IPS DF 4.7 (cell line): Measurements from ENCODE around the gene HSCB.
"Not testable (repeated sequence)": the region's sequence is repeated elsewhere in the genome, so short reads cannot be mapped to it uniquely, and the experiment has no call there.

Experiments used
- DNase-seq: peaks from one replicate; pipeline ENCODE4 v3.0.0-alpha.2; 2013; ENCODE audit warnings: low spot score; ENCODE audit errors: extremely low read depth

HSCB gene

DNA sequence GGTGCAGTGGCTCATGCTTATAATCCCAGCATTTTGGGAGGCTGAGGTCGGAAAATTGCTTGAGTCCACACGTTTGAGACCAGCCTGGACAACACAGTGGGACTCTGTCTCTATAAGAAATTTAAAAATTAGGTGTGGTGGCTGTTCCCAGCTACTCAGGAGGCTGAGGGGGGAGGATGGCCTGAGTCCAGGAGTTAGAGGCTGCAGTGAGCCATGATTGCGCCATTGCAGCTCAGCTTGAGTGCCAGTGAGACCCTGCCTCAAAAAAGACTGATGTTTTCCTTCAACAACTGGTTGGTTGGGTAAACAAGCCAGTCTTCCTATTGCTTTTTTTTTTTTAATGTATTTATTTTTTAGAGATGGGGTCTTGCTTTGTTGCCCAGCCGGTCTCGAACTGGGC, 49.3 kb downstream of the HSCB start:
- DNase-seq, result no peak

DNA sequence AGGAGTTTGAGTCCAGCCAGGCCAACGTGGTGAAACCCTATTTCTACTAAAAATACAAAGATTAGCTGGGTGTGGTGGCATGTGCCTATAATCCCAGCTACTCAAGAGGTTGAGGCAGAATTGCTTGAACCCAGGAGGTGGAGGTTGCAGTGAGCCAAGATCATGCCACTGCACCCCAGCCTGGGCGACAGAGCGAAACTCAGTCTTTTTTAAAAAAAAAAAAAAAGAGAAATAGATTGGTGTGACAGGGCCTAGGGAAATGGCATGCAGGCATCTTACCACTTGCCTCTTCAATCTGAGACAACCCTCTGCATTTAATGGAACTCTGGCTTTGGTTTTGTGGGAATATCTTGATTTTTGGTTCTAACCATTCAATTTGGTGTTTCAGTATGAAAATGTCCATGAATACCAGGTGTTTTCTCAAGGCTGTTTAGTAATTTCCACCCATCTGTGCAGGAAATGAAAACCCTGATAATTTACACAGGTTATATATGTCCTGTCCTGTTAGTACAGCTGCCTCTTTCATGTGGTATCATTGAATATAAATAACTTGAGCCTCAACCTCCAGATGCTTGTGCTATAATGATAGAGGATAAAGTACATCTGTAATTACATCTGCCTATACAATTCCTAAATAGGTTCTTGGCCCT, 50.1 kb downstream of the HSCB start:
- DNase-seq, result no peak

DNA sequence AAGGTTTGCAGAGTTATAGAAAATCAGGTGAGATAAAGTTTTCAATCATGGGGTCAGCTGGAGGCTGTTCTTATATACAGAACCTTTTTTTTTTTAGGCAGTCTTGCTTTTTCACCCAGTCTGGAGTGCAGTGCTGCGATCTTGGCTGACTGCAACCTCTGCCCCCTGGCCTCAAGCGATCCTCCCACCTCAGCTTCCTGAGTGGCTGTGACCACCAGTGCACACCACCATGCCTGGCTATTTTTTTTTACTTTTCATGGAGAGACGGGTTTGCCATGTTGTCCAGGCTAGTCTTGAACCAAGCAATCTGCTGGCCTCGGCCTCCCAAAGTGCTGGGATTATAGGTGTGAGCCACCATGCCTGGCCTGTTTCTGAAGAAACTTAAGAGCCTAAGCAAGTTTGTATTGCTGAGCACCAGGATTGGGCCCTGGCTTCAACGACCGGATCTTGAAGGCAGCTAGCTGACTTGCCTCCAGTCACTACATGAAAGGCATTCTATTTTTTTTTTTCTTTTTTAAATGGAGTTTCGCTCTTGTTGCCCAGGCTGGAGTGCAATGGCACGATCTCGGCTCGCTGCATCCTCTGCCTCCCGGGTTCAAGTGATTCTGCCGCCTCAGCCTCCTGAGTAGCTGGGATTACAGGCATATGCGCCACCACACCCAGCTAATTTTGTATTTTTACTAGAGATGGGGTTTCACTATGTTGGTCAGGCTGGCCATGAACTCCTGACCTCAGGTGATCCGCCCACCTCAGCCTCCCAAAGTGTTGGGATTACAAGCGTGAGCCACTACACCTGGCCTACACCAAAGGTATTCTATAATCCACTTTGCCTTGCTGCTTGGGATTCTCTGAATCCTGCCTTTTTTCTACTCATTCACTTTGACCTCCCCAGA, 50.9 kb downstream of the HSCB start:
- DNase-seq, result no peak

DNA sequence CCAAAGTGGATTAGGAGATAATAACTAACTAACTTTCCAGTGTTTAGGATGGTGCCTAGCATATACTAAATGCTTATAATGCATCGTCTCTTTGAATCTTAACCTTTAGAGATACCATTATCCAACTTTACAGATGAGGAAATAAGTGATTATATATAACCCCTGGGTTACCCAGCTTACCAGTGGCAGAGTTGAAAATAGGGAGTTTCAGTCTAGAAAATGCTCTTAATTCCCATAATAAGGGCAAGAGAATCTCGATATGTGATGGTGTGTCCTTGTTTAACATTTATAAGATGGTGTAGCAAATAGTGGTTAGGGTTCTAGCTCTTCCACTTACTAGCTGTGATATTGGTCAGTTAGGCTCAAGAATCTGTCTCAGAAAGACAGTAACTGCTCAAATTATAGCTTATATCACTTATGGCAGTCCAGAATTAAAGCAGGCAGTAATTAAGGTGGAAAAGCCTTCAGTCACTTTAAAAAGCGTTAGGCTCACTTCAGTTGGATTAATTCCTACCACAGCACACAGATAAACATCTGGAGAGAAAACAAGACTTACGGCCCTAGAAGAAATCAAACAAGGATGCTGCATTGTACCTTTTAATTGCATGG, 52.2 kb downstream of the HSCB start:
- no peak for DNase-seq

DNA sequence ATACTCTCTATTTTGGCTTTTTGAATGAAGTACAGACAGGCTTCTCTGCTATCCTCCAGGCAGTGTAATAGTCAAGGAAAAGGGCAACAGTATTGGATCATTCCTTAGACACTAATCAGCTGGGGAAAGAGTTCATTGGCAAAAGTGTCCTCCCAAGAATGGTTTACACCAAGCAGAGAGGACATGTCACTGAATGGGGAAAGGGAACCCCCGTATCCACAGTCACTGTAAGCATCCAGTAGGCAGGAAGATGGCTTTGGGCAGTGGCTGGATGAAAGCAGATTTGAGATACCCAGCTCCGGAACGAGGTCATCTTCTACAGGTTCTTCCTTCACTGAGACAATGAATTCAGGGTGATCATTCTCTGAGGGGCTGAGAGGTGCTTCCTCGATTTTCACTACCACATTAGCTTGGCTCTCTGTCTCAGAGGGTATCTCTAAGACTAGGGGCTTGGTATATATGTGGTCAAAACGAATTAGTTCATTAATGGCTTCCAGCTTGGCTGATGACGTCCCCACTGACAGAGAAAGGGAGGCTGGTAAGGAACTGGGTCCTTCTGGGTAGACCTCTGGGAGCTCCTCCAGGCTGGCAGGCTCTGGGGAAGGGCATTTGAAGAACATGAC, 53.3 kb downstream of the HSCB start:
- DNase-seq, result no peak

DNA sequence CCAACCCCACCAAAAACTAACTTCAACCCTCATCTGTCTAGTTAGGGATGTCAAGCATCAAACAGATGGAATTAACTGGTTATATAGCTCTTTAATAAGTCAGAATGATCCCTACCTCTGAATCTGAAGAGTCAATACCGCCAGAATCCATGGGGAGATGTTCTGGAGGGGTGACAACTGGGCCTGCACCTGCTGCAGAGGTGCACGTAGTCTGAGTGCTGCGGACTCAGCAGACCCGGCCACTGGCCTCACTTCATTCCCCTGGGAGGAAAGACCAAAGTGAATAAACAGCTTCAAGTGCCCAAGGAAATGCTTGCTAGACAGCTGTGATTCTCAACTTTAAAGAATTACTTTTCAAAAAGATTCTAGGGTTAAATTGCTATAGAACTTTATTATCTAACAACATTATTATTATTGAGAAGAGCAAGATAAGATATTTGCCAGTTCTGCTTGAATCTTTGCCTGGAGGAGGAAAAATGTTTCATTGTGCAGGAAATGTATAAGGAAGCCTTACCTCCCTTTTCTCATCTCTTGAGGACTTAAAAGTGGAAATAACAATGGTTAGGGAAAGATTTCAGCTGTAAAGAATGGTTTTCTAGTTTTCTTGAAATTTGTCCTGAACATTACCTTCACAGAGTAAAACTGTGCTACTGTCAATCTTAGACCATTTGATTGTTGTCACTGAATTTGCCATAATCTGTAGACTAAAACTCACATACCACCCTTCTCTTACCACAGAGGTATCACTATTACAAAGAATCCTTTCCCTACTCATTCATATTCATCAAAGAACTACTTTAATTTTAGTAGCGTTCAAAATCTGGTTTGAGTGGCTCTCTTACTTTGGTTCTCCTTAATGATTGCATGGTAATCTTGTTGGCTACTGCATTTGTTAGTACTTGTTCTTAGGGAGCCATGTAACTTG, 54.4 kb downstream of the HSCB start:
- DNase-seq, result no peak

DNA sequence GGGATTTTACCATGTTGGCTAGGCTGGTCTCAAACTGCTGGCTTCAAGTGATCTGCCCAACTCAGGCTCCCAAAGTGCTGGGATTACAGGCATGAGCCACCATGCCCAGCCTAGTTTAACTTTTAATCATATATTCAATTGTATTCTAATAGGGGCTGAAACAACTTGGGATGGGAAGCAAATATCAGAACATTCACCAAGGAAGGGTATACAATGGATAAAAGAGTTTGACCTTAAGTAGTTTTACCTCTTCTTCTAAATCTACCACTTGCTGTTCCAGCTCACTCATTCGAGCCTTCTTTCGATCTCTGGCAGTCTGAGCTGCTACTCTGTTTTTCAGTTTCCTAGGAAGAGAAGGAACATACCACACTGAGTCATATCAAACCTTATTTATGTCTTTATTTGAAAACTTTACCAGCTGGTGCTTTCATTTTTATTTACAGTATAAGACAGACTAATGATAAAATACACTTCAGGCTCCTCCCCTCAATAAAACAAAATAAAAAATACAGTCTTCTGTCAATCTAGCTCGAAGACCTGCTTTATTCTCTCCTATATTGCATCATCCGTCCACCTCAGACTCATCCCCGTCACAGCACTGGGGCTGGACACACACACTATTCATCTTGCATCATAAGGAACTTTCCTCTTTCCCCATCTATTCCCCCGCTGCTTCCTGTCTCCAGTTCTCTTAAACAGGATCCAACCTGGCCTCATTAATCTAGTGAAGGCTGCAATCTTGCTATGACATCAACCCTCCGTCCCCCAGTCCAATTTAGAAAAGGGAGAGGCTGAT, 57.2 kb downstream of the HSCB start:
- no peak for DNase-seq

DNA sequence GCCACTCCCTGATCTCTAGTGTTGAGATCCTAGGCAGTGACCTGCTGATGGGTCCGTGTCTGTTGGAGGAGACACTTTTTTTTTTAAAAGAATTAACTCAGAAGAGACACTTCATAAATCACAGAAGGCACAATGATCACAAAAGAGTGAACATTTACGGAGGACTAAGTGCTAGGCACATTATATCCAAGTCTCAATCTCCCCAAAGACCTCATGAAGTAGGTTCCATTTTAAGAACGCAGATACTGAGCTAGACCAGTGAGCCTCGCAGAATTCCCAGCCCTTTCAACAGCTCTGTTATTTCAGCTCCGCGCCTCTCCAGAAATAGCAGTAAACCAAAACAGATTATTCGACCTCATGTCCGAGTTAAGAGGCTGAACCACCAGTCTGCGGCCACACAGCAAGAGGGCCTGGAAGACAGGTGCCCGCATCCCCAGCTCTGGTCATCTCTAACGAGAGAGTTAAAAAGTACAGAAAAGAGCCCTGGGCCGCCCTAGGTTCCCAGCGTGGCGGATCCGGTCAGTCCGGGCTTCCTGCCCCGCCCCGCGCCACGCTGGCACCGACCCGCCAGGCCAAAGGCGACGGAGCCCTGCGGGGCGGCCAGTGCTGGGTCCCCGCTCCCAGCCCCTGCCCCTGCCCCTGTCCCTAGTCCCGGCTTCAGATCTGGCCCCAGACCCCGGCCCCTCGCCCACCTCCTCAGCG, 57.9 kb downstream of the HSCB start:
- no peak for DNase-seq

DNA sequence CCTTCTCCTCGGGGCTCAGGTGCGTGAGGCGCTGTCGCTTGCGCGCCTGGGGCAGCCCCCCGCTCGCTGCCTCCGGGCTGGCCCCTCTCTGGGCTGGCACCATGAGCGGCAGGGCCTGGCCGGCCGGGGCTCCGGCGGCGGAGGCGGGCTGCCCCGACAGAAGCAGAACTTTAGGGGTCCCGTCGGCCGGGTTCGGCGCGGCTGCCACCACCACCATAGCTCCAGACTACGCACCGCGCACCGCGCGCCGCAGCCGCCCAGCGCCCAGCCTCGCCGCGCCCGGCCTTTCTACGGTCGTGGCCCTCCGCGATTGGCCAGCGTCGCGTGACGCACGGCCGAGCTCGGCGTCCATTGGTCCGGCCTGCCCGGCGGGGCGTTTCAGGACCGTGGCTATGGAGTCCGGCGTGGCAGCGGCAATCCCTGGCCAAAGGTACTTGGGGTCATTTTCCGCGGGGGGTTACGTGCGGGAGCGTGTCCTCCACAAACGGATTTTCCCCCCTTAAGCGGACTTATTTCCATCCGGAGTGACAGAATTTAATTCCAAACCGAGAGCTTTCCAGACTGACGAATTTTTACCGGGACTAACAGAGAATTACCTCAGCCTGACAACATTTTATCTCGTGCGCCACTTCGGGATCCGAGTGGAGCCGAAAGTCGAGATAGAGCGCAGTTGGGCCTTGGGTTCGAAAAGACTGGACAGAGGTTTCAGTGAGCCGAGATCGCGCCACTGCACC, 58.6 kb downstream of the HSCB start, which contains the start of gene XBP1:
Gene XBP1 (minus strand): TSS at position 262 of the 734 bp plus-strand sequence.
- DNase-seq, result peak; percentile 66

DNA sequence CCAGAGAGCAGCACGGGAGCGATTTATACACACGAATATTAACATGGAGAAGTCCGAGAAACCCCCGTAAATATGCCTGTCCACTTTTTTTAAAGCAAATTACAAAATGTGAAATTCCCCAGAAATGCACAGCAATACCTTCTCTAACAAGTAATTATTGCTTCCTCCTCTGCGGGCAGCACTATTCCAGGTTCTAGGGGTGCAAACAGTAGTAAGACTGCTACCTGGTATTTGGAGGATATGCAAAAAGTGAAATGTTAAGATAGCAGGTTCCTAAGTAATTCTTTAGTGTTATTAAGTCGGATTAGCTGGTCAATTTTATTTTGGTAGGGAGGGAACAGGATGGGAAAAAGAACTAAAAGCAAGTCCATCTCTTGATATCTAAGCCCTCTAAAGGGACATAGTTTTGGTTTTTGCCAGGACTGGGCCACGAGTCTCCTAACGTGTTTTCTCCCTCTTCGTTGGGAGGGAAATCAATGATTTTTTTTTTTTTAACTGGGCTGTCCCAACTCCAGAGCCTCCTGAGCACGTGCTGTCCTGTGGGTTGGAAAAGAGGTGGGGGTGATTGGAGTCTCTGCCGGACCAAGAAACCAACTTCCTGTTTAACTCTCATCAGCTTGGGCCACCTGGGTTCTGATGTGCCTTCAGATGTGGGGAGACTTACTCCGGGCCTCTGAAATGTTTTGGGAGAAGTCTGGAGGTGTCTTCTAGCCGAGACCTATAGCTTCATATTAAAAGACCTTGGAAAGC, 60.2 kb downstream of the HSCB start:
- no peak for DNase-seq

DNA sequence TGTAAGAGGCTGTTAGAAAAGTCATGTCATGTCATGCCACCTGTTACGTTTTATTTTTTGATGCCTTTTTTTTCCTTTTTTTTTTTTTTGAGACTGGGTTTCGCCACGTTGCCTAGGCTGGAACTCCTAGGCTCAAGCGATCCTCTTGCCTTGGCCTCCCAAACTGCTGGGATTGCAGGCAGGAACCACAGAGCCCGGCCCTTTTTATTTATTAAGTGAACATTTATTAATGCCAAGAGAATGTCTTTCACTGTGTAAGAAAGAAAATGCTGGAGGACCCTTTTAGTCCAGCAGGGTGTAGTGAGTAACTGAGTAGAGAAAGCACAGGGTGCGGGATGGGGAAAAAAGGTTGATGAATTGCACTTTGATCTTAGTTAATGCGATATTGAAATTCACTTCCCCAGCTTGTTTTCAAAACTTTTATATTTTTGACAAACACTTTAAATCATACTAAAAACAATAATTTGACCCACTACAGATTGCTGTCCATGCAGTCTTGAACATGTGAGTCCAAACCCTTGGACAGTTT, 60.8 kb downstream of the HSCB start:
- no peak for DNase-seq

DNA sequence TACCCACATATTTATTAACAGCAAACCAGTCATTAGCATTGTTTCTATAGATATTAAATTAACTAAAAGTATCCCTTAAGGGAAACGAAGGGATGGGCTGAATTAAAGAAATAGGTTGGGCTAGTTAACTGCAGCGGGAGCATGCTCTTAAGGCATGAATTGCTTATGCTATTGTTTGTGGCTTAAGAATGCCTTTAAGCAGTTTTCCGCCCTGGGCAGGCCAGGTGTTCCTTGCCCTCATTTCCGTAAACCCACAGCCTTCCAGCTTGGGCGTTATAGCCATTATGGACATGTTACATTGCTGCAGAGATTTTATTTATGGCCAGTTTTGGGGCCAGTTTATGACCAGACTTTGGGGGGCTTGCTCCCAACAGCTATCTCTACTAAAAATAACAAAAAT, 63.6 kb downstream of the HSCB start:
- not testable (repeated sequence) for DNase-seq
